K562 (cell line): ENCODE results near the gene TNNT2. TPM values are rescaled to one million over a fixed set of nuclear protein-coding genes. Genes with fewer than 3 reads are reported as not detected.

Source experiments
- ATAC-seq: fragments of 200-7000 bp; cut with Tn5 transposase; 3 replicates; pipeline ENCODE4 v1.9.1; 2020; ENCODE audit warnings: moderate library complexity
- BruUV-seq: library from RNA; stranded (reverse); fragments of 400-500 nt; replicated peaks from 2 replicates; lab custom pipeline; 2021; lab: Mats Ljungman, UMichigan
- CTCF ChIA-PET: fragments of 300-600 bp; formaldehyde crosslinking; extraction: SDS; loops from one replicate; lab custom pipeline; 2021; ENCODE audit warnings: low intra/inter-chr PET ratio; lab: Yijun Ruan, JAX
- POLR2A ChIA-PET: fragments of 300-600, 350-650 bp; sonication (Branson Sonifier 250); formaldehyde crosslinking; extraction: SDS; loops from one replicate; lab custom pipeline; 2021; ENCODE audit warnings: antibody characterized with exemption, inconsistent platforms; lab: Yijun Ruan, JAX
- DNase-seq, 4 experiments: peaks; one replicate each; pipeline versions ENCODE4 v3.0.0 to v3.0.0-alpha.2; 2011 to 2018; ENCODE audit warnings: low spot score in 3 of 4, mixed read lengths in 3 of 4; ENCODE audit errors: extremely low read depth in 1 of 4
- FAIRE-seq: peaks from 2 replicates; lab custom pipeline; 2011; peaks lifted over from hg19 to GRCh38; lab: Jason Lieb, UNC
- H2AFZ ChIP-seq: 2 replicates; pipeline ENCODE4 v1.6.0; 2011; ENCODE audit warnings: low read depth, low read length, control low read depth, inconsistent platforms
- H3K27ac ChIP-seq: fragments of 200-600 bp; 3 replicates; pipeline ENCODE4 v1.8.0; 2011; ENCODE audit warnings: low read depth, mild to moderate bottlenecking, control low read depth, inconsistent platforms, low read length, moderate library complexity, mixed read lengths; ENCODE audit errors: extremely low read depth
- H3K27me3 ChIP-seq, 2 experiments: fragments of 300-600 bp in 1 of 2; 2 replicates in 1 of 2; 3 replicates in 1 of 2; pipeline versions ENCODE4 v1.6.0 to v1.8.0; 2011; ENCODE audit warnings: inconsistent platforms in 2 of 2, low read length in 2 of 2, mild to moderate bottlenecking in 1 of 2, mixed read lengths in 1 of 2, moderate library complexity in 1 of 2; ENCODE audit not compliant: control insufficient read depth in 2 of 2, insufficient read depth in 2 of 2
- H3K36me3 ChIP-seq: fragments of 300-600 bp; 3 replicates; pipeline ENCODE4 v1.8.0; 2011; ENCODE audit warnings: mild to moderate bottlenecking, low read length, inconsistent platforms; ENCODE audit not compliant: control insufficient read depth, insufficient read depth
- H3K4me1 ChIP-seq, 2 experiments: fragments of 200-600 bp in 1 of 2; replicated peaks in 1 of 2; 2 replicates in 1 of 2; 3 replicates in 1 of 2; pipeline versions ENCODE4 v1.5.1 to v1.8.0; 2011; ENCODE audit warnings: inconsistent platforms in 2 of 2, low read length in 2 of 2, mild to moderate bottlenecking in 1 of 2, mixed read lengths in 1 of 2, moderate library complexity in 1 of 2; ENCODE audit not compliant: control insufficient read depth in 2 of 2, insufficient read depth in 2 of 2
- H3K4me2 ChIP-seq: 2 replicates; pipeline ENCODE4 v1.6.1; 2011; ENCODE audit warnings: low read length, control low read depth, inconsistent platforms, mixed read lengths; ENCODE audit not compliant: insufficient read depth
- H3K4me3 ChIP-seq: fragments of 200-600 bp; sonication (generic), shearing (Covaris generic); 2 replicates; pipeline ENCODE4 v1.5.1; 2016; ENCODE audit warnings: control low read depth, inconsistent platforms
- H3K79me2 ChIP-seq: fragments of 200-600 bp; 3 replicates; pipeline ENCODE4 v1.8.0; 2011; ENCODE audit warnings: low read length, inconsistent platforms; ENCODE audit not compliant: control insufficient read depth, insufficient read depth
- H3K9ac ChIP-seq, 2 experiments: 2 replicates each; pipeline versions ENCODE4 v1.6.0 to v1.6.1; 2011; ENCODE audit warnings: low read depth in 2 of 2, low read length in 2 of 2, control low read depth in 1 of 2, inconsistent platforms in 1 of 2, mild to moderate bottlenecking in 1 of 2, mixed read lengths in 1 of 2; ENCODE audit not compliant: insufficient read depth in 1 of 2
- H3K9me1 ChIP-seq: one replicate; pipeline ENCODE4 v1.6.0; 2011; ENCODE audit warnings: inconsistent platforms, mild to moderate bottlenecking, low read length, moderate library complexity; ENCODE audit not compliant: control insufficient read depth, insufficient read depth
- H3K9me3 ChIP-seq: replicated peaks from 2 replicates; pipeline ENCODE4 v1.5.1; 2011; ENCODE audit warnings: low read depth, low read length, inconsistent platforms; ENCODE audit not compliant: control insufficient read depth, insufficient read depth
- H4K20me1 ChIP-seq: replicated peaks from 2 replicates; pipeline ENCODE4 v1.6.1; 2011; ENCODE audit warnings: low read length, inconsistent platforms, mixed read lengths; ENCODE audit not compliant: control insufficient read depth, insufficient read depth
- DIDO1 ChIP-seq: fragments of 450-650 bp; IDR thresholded peaks from 2 replicates; pipeline ENCODE4 v1.6.1; 2016; ENCODE audit warnings: low read depth, missing biosample characterization, missing genetic modification characterization
- NR4A1 ChIP-seq, 2 experiments: fragments of 250-450 bp in 1 of 2; fragments of 450-650 bp in 1 of 2; sonication (Bioruptor Pico) in 1 of 2; IDR thresholded peaks; 2 replicates each; pipeline versions ENCODE4 v1.4.0 to v1.6.1; 2016 to 2020; ENCODE audit warnings: mild to moderate bottlenecking in 2 of 2, missing compliant biosample characterization in 1 of 2, missing genetic modification characterization in 1 of 2, moderate library complexity in 1 of 2
- NUFIP1 ChIP-seq: fragments of 450-650 bp; IDR thresholded peaks from 2 replicates; pipeline ENCODE4 v1.6.1; 2018; ENCODE audit not compliant: partially characterized antibody
- TCFL5 ChIP-seq: fragments of 250-450 bp; sonication (Bioruptor Pico); conservative IDR thresholded peaks from 2 replicates; pipeline ENCODE4 v1.6.1; 2021; ENCODE audit warnings: mild to moderate bottlenecking, moderate library complexity, matching md5 sums
- XRCC4 ChIP-seq: IDR thresholded peaks from one replicate; pipeline ENCODE4 v1.6.1; 2011; ENCODE audit not compliant: insufficient read depth, insufficient read length; ENCODE audit errors: extremely low read depth
- ZBTB43 ChIP-seq: sonication (generic); formaldehyde crosslinking; IDR thresholded peaks from 2 replicates; pipeline ENCODE4 v1.8.0; 2023; ENCODE audit warnings: mild to moderate bottlenecking, missing genetic modification reagents
- ZBTB8A ChIP-seq: fragments of 450-650 bp; IDR thresholded peaks from 2 replicates; pipeline ENCODE4 v1.6.1; 2018; ENCODE audit warnings: mild to moderate bottlenecking, moderate library complexity; ENCODE audit not compliant: partially characterized antibody
- ZNF174 ChIP-seq: fragments of 250-450 bp; sonication (Bioruptor Pico); IDR thresholded peaks from 2 replicates; pipeline ENCODE4 v1.4.0; 2020; ENCODE audit warnings: mild to moderate bottlenecking
- WGBS: fragments of 100-300 bp; shearing (Covaris generic); methylation state at CpG from one replicate; pipeline ENCODE4 v1.1.6; 2016; ENCODE audit warnings: low coverage, mixed read lengths; ENCODE audit not compliant: insufficient coverage; ENCODE audit errors: missing lambda C conversion rate; 5-methylcytosine and 5-hydroxymethylcytosine counted together
- in situ Hi-C: fragments of 300-500 bp; cut with MboI; formaldehyde crosslinking; loops from 4 replicates; pipeline ENCODE4 v1.15.0; 2018; ENCODE audit warnings: inconsistent platforms, mixed read lengths
- intact Hi-C: fragments of 100-400 bp; cut with micrococcal nuclease; formaldehyde crosslinking; loops from 2 replicates; pipeline ENCODE4 v1.14.2; 2022
- polyA plus RNA-seq, 8 experiments: library from polyadenylated mRNA; depleted of rRNA in 4 of 8; stranded (reverse) in 5 of 8; unstranded in 3 of 8; fragments of >200 nt; fragmentation: Nextera tagmentation in 2 of 8; fragmentation: Illumina TruSeq in 1 of 8; extraction: Ambion mirVana in 2 of 8; extraction: Trizol in 1 of 8; gene quantifications; 2 replicates each; pipeline versions ENCODE4 v1.2.1 to v1.2.3, GENCODE V29; 2011 to 2014; ENCODE audit warnings: inconsistent platforms in 1 of 8, missing spikeins in 1 of 8
- total RNA-seq, 7 experiments: library from RNA; depleted of rRNA in 6 of 7; stranded (reverse); fragments of >200 nt in 6 of 7; fragmentation: Illumina TruSeq in 2 of 7; extraction: Trizol in 2 of 7; gene quantifications; 2 replicates each; pipeline versions ENCODE4 v1.2.1 to v1.2.3, GENCODE V29; 2011 to 2021; ENCODE audit warnings: low replicate concordance in 1 of 7
- TF ChIP-seq, protein P1 (sequence below): IDR thresholded peaks from 3 replicates; pipeline ENCODE4 v1.6.1; 2011; ENCODE audit warnings: borderline replicate concordance, mild to moderate bottlenecking, moderate library complexity; ENCODE audit not compliant: insufficient read length; ENCODE audit errors: extremely low read depth
- TF ChIP-seq, protein P2 (sequence below): sonication (generic); formaldehyde crosslinking; IDR thresholded peaks from 2 replicates; pipeline ENCODE4 v1.8.0; 2022; ENCODE audit warnings: mild to moderate bottlenecking, missing genetic modification reagents
- TF ChIP-seq, protein P3 (sequence below): fragments of 250-450 bp; sonication (Bioruptor Pico); IDR thresholded peaks from 2 replicates; pipeline ENCODE4 v1.8.0; 2022; ENCODE audit warnings: inconsistent platforms

TNNT2 gene
- total and polyA plus RNA-seq, 9 of the 15 experiments (the other 6 are each of a cell fraction or from before 2014, with no cell fraction given) = not detected

DNA sequence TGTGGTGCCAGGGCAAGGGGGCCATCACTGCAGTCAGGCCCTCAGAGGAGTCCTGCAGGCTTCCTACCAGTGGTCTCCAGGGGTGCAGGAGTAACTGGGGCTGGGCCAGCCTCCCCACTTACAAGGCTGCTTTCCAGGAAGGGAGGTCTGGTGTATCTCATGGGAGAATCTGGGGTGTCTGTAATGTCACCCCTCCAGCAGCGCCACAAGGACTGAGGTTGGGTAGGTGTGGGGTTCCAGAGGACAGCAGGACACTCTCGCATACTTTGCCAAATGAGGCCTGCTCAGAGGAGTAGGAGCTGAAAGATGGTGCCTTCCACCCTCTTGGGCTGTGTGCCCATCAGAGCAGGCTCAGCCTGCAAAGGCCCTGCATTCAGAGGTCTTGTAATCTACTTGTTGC lies 46.9 kb downstream of the TNNT2 start:
- Histone ChIP-seq H3K27me3 (peaks cover 24 to 66% of the 10 kb centered on the region in 2 experiments), H3K36me3 (no peaks in the 10 kb centered on the region), H3K4me3 (no peak overlapping the region), H3K4me1 (no peaks in the 10 kb centered on the region), H3K9me3 (no peaks in the 10 kb centered on the region), H3K9me1 (no peaks in the 10 kb centered on the region), H3K79me2 (no peaks in the 10 kb centered on the region), H2AFZ (no peak overlapping the region), H3K27ac (no peak overlapping the region), H4K20me1 (no peaks in the 10 kb centered on the region; the same call in 1 of the 2 replicates), H3K4me2 (no peak overlapping the region), H3K9ac (no peak overlapping the region)
- in situ Hi-C loops (no loop called here), intact Hi-C loops (no loop called here)
- DNase-seq (no peak), ATAC-seq (no peak), FAIRE-seq (no peak)
- 0% methylated on average over 2 of the region's 2 CpGs for WGBS
- ChIA-PET POLR2A (interaction anchor here (0.5 to 1.2 kb wide), 3 partner anchors 9 to 262 kb away, joined by 3 to 4 read pairs (median 3); no protein-coding TSS in a partner anchor), CTCF (no interaction called here)
- no TSS peak for BruUV-seq
- no peak for TF ChIP-seq ZBTB8A
- TF ChIP-seq ZBTB43 (CRISPR knock-in tag) = no peak
- TF ChIP-seq, protein P1, sequence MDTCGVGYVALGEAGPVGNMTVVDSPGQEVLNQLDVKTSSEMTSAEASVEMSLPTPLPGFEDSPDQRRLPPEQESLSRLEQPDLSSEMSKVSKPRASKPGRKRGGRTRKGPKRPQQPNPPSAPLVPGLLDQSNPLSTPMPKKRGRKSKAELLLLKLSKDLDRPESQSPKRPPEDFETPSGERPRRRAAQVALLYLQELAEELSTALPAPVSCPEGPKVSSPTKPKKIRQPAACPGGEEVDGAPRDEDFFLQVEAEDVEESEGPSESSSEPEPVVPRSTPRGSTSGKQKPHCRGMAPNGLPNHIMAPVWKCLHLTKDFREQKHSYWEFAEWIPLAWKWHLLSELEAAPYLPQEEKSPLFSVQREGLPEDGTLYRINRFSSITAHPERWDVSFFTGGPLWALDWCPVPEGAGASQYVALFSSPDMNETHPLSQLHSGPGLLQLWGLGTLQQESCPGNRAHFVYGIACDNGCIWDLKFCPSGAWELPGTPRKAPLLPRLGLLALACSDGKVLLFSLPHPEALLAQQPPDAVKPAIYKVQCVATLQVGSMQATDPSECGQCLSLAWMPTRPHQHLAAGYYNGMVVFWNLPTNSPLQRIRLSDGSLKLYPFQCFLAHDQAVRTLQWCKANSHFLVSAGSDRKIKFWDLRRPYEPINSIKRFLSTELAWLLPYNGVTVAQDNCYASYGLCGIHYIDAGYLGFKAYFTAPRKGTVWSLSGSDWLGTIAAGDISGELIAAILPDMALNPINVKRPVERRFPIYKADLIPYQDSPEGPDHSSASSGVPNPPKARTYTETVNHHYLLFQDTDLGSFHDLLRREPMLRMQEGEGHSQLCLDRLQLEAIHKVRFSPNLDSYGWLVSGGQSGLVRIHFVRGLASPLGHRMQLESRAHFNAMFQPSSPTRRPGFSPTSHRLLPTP = no peak
- no peak for TF ChIP-seq ZNF174 (CRISPR knock-in tag)
- TF ChIP-seq TCFL5 (CRISPR knock-in tag) = no peak
- TF ChIP-seq, protein P2, sequence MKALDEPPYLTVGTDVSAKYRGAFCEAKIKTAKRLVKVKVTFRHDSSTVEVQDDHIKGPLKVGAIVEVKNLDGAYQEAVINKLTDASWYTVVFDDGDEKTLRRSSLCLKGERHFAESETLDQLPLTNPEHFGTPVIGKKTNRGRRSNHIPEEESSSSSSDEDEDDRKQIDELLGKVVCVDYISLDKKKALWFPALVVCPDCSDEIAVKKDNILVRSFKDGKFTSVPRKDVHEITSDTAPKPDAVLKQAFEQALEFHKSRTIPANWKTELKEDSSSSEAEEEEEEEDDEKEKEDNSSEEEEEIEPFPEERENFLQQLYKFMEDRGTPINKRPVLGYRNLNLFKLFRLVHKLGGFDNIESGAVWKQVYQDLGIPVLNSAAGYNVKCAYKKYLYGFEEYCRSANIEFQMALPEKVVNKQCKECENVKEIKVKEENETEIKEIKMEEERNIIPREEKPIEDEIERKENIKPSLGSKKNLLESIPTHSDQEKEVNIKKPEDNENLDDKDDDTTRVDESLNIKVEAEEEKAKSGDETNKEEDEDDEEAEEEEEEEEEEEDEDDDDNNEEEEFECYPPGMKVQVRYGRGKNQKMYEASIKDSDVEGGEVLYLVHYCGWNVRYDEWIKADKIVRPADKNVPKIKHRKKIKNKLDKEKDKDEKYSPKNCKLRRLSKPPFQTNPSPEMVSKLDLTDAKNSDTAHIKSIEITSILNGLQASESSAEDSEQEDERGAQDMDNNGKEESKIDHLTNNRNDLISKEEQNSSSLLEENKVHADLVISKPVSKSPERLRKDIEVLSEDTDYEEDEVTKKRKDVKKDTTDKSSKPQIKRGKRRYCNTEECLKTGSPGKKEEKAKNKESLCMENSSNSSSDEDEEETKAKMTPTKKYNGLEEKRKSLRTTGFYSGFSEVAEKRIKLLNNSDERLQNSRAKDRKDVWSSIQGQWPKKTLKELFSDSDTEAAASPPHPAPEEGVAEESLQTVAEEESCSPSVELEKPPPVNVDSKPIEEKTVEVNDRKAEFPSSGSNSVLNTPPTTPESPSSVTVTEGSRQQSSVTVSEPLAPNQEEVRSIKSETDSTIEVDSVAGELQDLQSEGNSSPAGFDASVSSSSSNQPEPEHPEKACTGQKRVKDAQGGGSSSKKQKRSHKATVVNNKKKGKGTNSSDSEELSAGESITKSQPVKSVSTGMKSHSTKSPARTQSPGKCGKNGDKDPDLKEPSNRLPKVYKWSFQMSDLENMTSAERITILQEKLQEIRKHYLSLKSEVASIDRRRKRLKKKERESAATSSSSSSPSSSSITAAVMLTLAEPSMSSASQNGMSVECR = no peak
- TF ChIP-seq, protein P3, sequence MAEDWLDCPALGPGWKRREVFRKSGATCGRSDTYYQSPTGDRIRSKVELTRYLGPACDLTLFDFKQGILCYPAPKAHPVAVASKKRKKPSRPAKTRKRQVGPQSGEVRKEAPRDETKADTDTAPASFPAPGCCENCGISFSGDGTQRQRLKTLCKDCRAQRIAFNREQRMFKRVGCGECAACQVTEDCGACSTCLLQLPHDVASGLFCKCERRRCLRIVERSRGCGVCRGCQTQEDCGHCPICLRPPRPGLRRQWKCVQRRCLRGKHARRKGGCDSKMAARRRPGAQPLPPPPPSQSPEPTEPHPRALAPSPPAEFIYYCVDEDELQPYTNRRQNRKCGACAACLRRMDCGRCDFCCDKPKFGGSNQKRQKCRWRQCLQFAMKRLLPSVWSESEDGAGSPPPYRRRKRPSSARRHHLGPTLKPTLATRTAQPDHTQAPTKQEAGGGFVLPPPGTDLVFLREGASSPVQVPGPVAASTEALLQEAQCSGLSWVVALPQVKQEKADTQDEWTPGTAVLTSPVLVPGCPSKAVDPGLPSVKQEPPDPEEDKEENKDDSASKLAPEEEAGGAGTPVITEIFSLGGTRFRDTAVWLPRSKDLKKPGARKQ (CRISPR knock-in tag) = no peak
- TF ChIP-seq NUFIP1 = no peak
- TF ChIP-seq NR4A1 (CRISPR knock-in tag; IDR thresholded peaks at IDR 0.05) = no peak
- no peak for TF ChIP-seq NR4A1 (tag; IDR thresholded peaks at IDR 0.05)
- no peak for TF ChIP-seq XRCC4
- no peak for TF ChIP-seq DIDO1 (tag)
